Bone marrow (tissue), 2 donors: ENCODE data around the gene TNS4.

Source experiments
- DNase-seq, 2 donors: peaks; one replicate each; lab custom pipeline; 2025; lab: John Stamatoyannopoulos, UW

Gene TNS4

DNA sequence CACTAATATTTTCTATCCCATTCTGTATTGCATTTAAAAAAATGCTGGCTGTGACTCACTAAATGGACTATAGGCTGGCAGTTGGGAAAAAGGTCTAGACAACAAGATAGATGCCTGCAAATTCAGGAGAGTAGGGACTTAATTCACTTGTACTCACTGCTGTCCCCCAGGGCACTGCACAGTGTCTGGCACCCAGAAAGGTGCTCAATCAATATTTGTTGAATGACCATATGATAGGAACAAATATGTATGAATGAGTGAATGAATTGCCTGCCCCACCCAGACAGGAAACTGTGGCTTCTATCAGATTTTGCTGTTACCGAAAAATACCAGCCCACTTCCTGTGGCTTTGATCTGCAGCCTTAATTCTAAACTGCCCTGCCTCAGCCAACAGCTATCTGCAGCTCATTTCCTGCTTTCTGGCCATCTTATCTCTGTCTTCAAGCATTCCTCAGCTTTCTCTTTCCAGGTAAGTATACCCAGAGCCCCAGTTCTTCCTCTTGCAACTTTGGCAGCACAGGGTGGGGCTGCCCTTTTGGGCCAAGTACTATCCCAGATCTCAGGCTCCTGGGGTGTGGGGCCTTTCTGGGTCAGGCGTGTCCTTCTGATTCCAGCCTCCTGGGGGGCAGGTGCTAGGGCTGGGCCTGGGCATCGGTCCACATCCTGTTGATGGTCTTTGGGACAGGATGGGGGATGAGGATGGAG lies 15.3 kb upstream of the TNS4 start:
- peak in 1 of 2 donors; percentile 22 for DNase-seq

- DNase-seq, result no peak
Measured at GRCh38 chr17:40515491-40516041, 14.1 kb upstream of the TNS4 start.

DNA sequence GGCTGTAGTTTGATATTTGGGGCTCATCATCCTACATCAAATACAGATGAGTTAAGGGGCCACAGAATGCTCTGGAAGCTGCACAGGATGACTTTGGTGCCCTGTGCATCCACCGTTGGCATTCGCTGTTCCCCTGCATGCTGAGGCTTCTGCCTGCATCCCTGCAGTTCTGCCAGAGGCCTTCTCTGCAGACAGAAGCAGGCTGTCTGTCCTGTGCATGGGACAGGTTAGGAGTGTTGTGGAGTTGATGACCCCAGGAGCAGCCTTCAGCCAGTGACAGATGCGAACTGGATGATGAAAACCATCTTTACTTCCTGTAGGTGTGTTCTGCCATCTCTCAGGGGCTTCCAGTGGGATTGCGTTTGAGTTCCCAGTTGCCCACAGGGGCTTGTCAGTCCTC lies 13.6 kb upstream of the TNS4 start:
- DNase-seq, result no peak

- DNase-seq, result no peak
Measured at GRCh38 chr17:40514013-40514875, 12.8 kb upstream of the TNS4 start.

DNA sequence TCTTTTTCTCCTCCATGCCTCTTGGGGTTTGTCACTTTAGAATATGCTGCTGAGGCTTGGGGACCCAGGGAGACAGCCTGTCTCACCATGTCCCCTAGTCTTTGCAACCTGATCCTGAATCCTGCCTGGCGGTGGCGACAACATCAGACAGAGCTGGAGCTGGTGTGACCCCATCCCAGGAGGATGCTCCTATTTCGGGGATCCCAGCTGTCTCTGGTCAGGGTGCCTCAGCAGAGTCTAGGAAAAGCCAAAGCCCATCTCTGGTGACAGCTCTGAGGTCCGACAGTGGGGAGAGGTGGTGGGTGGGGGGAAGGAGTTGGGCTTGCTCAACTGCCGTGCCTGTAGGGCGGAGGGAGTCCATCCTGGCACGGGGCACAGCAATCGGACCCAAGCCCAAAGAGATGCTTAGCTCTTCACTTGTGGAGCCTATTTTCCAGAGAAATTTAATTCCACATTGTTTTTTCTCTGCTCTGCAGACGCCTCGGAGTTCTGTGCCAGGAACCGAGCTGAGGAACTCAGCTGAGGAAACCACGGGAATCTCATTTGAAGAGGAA lies 10.3 kb upstream of the TNS4 start:
- no peak for DNase-seq

DNA sequence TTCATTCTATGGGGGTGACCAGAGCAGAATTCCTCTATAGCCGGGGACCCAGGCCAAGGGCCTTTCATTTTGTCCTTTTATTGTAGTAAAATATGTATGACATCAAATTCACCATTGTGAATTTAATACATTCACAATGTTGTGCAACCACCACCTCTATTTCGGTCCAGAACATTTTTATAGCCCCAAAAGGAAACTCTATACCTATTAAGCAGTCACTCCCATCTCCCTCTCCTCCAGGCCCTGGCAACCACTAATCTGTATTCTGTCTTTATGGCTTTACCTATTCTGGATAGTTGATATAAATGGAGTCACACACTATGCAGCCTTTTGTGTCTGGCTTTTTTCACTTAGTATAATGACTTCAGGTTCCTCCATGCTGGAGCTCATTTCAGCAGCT lies 9.7 kb upstream of the TNS4 start:
- DNase-seq, result no peak

GRCh38 chr17:40510328-40510648 lies 8.9 kb upstream of the TNS4 start:
- no peak for DNase-seq

- no peak for DNase-seq
Measured at GRCh38 chr17:40509626-40510327, 8.4 kb upstream of the TNS4 start.

GRCh38 chr17:40506786-40507185 lies 5.4 kb upstream of the TNS4 start:
- DNase-seq, result no peak

DNA sequence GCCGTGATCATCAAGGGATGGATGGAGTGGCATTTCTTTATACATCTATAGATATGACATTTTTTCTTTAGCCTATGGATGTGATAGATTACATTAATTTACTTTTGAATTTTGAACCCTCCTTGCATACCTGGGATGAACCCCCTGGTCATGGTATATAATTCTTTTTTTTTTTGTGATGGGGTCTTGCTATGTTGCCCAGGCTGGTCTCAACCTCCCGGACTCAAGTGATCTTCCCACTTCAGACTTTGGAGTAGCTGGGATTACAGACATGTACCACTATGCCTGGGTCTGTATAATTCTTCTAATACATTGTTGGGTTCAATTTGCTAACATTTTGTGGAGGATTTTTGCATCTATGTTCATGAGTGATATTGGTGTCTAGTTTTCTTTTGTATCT lies 1.7 kb upstream of the TNS4 start:
- DNase-seq, result no peak

DNA sequence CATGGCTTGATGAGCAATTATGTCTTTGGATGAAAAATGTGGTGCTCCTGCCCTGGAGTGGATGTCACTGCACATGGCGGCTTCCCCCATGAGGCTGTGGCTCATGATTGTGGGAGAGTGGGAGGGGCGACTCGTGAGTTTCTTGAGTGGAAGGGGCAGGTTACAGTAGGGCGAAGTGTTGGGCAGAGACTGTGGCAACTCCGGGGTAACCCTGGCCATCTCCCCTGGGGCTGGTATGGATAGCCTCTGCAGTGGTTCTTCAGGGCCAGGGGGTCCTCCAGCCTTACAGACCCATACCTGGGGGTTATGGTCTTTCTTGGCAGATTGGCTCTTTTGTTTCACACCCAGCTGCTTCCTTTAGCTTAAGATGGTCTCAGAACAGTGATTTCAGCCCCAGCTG lies 1.3 kb upstream of the TNS4 start:
- DNase-seq, result no peak

DNA sequence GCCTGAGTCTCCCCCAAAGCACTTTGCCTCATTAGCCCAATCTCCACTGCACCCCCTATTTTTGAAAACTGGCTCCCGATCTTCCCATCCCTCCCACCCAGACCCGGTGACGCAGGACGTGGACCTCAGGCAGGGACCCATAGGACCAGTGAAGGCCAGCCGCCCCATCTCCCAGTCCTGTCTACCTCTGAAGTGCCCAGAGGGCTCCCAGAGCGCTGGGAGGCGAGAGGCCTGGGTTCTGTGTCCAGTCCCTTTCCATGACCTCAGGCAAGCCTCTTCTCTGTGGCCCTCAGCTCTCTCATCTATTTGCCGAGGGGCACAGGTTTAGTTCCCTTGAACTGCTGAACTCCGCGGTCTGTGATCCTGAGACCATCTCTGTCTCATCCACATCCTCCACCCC lies 714 bp downstream of the TNS4 start:
- no peak for DNase-seq

DNA sequence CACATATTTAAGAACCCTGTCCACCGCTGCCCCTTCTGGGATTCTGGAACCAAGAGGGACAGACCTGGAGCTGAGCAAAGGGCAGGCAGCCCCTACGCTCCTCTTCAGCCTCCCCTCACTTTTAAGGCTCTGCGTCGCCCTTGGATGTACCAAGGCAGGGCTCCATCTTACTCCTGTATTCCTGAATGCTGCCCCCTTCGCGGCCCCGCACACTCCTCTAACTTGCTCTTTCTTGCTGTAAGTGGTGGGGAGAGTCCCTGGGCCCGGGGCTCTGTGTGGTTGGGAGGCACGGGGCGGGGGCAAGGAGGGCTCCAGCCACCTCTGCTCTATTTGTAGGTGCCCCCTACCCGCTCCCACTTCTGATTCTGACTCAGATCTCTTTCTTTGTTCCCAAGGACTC lies 1.2 kb downstream of the TNS4 start:
- no peak for DNase-seq

- DNase-seq, result no peak
Measured at GRCh38 chr17:40499551-40500189, 1.8 kb downstream of the TNS4 start.

DNA sequence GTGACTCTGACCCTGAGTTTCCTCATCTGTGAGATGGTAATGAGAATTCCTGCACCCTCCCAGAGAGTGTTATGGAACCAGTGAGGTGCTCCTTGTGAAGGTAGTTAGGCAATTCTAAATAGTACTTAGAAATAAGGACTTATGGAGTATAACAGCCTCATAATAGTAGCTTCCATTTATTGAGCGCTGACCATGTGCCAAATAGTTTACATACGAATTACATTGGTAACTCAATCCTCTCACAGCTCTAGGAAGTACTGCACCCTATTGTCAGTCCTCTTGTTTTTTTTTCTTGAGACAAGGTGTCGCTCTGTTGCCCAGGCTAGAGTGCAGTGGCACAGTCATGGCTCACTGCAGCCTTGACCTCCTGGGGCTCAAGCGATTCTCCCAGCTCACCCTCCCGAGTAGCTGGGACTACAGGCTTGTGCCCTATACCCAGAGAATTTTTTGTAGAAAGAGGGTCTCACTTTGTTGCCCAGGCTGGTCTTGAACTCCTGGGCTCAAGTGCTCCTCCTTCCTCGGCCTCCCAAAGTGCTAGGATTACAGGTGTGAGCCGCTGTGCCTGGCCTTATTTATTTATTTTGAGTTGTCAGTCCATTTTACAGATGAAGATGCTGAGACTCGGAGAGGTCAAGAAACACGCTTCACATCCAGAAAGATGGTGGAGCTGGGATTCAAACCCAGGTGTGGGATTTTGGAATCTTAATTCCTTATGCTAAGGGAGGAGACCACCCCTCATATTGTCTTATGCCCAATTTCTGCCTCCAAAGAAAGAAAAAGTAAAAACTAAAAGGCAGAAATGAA lies 2.9 kb downstream of the TNS4 start:
- DNase-seq, result no peak

GRCh38 chr17:40497695-40498094 lies 3.7 kb downstream of the TNS4 start:
- DNase-seq, result no peak

DNA sequence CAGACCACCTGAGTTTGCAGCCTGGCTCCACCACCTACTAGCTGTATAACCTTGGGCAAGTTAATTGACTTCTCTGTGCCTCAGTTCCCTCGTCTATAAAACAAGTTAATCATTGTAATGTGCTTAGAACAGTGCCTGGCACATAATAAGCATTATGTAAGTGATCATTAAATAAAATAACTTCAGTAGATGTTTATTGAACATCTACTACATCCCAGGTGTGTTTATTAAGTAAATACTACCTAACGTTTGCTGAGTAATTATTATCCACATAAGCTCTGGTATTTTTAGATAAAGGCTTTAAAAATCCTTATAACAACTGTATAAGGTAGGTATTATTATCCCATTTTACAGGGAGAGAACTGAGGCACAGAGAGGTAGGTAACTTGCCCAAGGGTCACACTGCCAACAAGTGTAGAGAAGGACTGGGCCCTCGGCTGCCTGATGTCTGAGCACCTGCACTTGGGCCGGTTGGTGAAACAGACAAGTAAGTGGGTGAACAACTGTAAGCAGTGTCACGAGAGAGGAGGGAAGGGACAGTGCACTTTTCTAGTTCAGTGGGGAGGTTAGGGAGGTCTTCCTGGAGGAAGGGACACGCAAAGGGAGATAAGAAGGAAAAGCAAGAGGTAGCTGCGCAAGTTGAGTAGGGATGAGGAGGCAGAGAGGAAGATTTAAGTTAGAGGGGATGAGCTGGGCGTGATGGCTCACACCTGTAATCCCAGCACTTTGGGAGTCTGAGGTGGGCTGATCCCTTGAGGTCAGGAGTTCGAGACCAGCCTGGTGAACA lies 4.6 kb downstream of the TNS4 start:
- DNase-seq, result no peak

- DNase-seq, result no peak
Measured at GRCh38 chr17:40496170-40496569, 5.3 kb downstream of the TNS4 start.

DNA sequence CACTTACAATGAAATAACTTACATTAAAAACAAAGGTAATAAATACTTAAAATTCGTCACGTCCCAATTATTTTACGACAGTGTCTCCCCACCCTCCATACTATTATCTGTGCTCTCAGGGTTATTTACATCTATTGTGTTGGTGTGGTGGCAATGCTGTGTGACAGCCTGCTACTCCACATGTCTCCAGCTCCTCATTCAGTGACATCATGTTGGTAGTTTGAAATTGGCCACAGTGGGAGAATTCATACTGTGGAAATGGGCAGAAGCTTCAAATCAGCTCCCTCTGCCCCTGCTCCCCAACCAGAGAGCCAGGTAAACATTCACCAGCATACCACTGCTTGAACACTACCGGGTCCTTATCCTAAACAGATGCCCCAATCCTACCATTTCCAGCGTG lies 6.3 kb downstream of the TNS4 start:
- DNase-seq, result no peak

DNA sequence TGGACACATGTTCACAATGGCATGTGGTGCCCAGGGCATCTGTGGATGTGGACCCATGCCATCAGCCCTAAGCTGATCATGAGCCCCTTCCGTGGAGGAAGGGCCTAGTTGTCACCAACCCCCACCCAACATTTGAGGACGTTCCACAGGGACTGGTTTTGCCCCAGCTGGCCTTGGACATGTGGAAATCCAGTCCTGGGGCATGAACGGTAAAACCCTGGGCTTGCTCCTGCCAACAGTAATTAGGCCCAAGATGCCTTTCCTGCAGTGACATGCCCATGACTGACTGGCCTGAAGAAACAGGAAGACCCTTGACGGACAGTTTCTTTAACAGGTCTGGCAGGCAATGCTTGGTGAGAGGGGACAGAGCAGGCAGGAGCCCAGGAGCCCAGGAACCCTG lies 7.7 kb downstream of the TNS4 start:
- no peak for DNase-seq
